HL-60 (cell line): ENCODE measurements around the gene PIP5K1B.
A peak's percentile ranks its signal among the peaks of the same experiment; 100 is the strongest.

Source experiments
- DNase-seq, 2 experiments: peaks; one replicate each; pipeline ENCODE4 v3.0.0-alpha.2; 2010 to 2020; ENCODE audit warnings: low read depth in 1 of 2, low spot score in 1 of 2
- H3K27ac ChIP-seq: fragments of 250-450 bp; sonication (Bioruptor Pico); replicated peaks from 2 replicates; pipeline ENCODE4 v1.5.1; 2020; ENCODE audit warnings: mild to moderate bottlenecking, moderate library complexity
- H3K27me3 ChIP-seq: fragments of 250-450 bp; sonication (Bioruptor Pico); 2 replicates; pipeline ENCODE4 v1.5.1; 2021; ENCODE audit warnings: mild to moderate bottlenecking, moderate library complexity; ENCODE audit not compliant: insufficient read depth, poor library complexity, severe bottlenecking
- H3K4me3 ChIP-seq: replicated peaks from 2 replicates; pipeline ENCODE4 v1.5.1; 2011; ENCODE audit warnings: mild to moderate bottlenecking, control low read depth, low read length; ENCODE audit not compliant: insufficient read depth
- CTCF ChIP-seq: IDR thresholded peaks from one replicate; pipeline ENCODE4 v1.5.1; 2011; ENCODE audit warnings: low read length, control low read depth, inconsistent platforms; ENCODE audit not compliant: insufficient read depth
- GABPA ChIP-seq: IDR thresholded peaks from 2 replicates; pipeline ENCODE4 v1.6.1; 2012; ENCODE audit warnings: low read depth
- POLR2AphosphoS5 ChIP-seq: IDR thresholded peaks from 2 replicates; pipeline ENCODE4 v1.6.1; 2012; ENCODE audit warnings: low read depth
- REST ChIP-seq: IDR thresholded peaks from 2 replicates; pipeline ENCODE4 v1.6.1; 2012; ENCODE audit warnings: low read depth; ENCODE audit not compliant: insufficient replicate concordance
- SPI1 ChIP-seq: IDR thresholded peaks from 2 replicates; pipeline ENCODE4 v1.6.1; 2012; ENCODE audit warnings: low read depth, mild to moderate bottlenecking, borderline replicate concordance

Gene PIP5K1B

GRCh38 chr9:68706363-68707201 lies 1.5 kb downstream of the PIP5K1B start:
- no peak for DNase-seq
- H3K27ac ChIP-seq: no peak overlapping the region; the same call in 1 of the 2 replicates
- no peaks in the 10 kb centered on the region for H3K27me3 ChIP-seq
- TF ChIP-seq REST (no peak), POLR2AphosphoS5 (no peak), SPI1 (no peak)
- H3K4me3 ChIP-seq: peak overlapping the region; percentile 69

- Histone ChIP-seq H3K4me3 (no peak overlapping the region), H3K27me3 (no peaks in the 10 kb centered on the region), H3K27ac (no peak overlapping the region)
- DNase-seq: no peak
- TF ChIP-seq POLR2AphosphoS5: no peak
- TF ChIP-seq REST: no peak
- TF ChIP-seq GABPA: no peak
- no peak for TF ChIP-seq CTCF
- TF ChIP-seq SPI1: no peak
Measured at GRCh38 chr9:68707801-68708488, 2.9 kb downstream of the PIP5K1B start.

- TF ChIP-seq CTCF (no peak), POLR2AphosphoS5 (no peak), REST (no peak), GABPA (no peak), SPI1 (no peak)
- H3K27ac ChIP-seq: no peak overlapping the region
- no peak for DNase-seq
- H3K27me3 ChIP-seq: no peaks in the 10 kb centered on the region
- H3K4me3 ChIP-seq: no peak overlapping the region
Measured at GRCh38 chr9:68708513-68708912, 3.5 kb downstream of the PIP5K1B start.
